GM12872 (cell line): ENCODE data around the gene REPIN1.

ENCODE experiments used
- TF ChIP-seq, protein P1 (sequence below): IDR thresholded peaks from 3 replicates; pipeline ENCODE4 v1.5.1; 2011; ENCODE audit warnings: low read depth, mild to moderate bottlenecking, low read length, moderate library complexity; ENCODE audit not compliant: insufficient read depth

Gene REPIN1

DNA sequence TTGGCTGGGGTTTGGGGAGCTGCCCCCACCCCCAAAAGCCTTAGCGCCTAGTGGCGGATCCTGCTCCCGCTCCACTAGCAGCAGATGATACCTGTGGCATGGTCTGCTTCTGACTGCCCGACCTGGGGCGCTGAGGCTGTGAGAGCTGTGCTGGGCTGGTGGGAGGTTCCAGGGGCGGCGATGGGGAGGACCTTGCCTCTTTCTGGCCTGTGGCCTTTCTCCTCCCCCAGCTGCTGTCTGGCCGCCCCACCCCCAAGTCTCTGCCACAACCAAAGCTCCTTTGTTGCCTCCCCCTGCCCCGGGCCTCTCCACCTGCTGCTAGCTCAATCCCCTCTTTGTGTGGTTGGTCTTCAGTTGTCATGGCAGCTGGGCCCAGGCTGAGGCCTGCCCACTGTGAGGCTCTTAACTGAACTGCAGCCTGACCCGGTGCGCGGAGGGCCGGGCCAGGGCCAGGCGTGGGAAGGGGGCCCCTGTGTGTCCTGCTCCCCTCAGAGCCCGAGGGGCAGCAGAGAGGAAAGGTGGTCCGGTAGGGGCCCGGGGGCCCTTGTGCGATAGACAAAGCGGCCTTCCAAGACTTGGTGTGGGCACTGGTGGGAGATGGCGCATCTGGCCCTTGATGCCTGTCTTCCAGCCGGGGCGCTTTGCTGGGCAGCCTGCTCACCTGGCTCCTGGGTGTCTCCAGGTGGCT is 15.2 kb downstream of the REPIN1 start:
- TF ChIP-seq, protein P1, sequence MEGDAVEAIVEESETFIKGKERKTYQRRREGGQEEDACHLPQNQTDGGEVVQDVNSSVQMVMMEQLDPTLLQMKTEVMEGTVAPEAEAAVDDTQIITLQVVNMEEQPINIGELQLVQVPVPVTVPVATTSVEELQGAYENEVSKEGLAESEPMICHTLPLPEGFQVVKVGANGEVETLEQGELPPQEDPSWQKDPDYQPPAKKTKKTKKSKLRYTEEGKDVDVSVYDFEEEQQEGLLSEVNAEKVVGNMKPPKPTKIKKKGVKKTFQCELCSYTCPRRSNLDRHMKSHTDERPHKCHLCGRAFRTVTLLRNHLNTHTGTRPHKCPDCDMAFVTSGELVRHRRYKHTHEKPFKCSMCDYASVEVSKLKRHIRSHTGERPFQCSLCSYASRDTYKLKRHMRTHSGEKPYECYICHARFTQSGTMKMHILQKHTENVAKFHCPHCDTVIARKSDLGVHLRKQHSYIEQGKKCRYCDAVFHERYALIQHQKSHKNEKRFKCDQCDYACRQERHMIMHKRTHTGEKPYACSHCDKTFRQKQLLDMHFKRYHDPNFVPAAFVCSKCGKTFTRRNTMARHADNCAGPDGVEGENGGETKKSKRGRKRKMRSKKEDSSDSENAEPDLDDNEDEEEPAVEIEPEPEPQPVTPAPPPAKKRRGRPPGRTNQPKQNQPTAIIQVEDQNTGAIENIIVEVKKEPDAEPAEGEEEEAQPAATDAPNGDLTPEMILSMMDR, result no peak

DNA sequence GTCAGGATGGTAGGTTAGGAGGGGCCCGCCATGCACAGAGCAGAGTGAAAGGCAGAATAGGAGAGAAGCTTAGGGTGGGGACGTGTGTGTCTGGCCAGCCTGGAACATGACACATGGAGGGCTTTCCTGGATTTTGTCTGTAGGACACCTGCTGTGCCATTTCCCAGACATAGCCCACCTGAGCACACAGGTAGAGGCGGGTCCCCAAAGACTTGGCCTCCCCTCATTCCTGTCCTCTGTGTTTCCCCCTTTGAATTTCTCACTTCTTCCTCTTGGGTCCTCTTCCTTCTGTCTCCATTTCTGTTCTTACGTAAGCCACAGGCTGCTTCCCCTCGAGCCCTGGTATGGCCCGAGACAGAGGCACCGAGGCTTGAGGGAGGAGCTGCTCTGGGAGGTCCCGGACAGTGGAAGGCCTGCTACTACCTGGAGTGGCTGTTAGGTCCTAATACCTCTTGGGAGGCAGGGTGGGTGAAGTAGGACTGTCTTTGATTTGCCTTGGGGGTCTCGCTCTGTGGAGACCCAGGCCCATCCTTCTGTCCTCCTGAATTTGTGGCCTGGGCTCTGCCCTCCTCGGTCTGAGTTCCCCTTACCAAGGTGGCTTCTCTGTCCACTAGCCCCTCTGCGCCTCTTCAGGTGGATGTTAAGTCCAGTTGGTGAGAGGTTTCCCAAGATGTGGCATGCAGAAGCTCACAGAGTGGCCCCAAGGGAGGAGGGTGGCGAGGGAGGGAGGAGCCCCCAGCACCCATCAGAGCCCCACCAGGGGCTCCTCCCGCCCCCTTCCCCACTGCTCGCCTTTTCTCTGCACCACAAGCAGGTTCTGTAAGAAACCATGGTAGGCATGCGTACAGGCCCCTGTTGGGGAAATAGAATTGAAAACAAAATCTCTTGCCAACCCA is 16.0 kb downstream of the REPIN1 start:
- TF ChIP-seq, protein P1, result no peak

GRCh38 chr7:150385302-150385723 is 16.7 kb downstream of the REPIN1 start:
- TF ChIP-seq, protein P1, result no peak

DNA sequence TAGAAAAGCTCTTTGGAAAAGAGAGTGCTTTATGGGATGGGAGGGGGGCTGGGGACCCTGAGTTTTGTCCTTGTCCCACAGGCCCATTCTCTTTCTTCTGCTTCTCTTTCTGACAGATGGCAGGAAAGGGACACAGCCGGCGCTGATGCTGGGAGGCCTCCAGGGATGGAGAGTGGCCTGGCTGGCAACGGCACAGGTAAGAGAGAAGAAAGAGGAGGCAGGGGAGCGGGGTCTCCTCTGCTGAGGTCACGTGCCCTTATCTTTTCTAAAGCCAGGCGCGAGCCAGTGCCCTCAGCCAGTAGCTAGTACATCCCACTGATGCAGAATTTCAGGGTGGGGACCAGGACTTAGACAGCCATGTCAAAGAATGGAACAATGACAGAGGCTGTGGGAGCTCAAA is 19.7 kb downstream of the REPIN1 start:
- TF ChIP-seq, protein P1, result no peak

DNA sequence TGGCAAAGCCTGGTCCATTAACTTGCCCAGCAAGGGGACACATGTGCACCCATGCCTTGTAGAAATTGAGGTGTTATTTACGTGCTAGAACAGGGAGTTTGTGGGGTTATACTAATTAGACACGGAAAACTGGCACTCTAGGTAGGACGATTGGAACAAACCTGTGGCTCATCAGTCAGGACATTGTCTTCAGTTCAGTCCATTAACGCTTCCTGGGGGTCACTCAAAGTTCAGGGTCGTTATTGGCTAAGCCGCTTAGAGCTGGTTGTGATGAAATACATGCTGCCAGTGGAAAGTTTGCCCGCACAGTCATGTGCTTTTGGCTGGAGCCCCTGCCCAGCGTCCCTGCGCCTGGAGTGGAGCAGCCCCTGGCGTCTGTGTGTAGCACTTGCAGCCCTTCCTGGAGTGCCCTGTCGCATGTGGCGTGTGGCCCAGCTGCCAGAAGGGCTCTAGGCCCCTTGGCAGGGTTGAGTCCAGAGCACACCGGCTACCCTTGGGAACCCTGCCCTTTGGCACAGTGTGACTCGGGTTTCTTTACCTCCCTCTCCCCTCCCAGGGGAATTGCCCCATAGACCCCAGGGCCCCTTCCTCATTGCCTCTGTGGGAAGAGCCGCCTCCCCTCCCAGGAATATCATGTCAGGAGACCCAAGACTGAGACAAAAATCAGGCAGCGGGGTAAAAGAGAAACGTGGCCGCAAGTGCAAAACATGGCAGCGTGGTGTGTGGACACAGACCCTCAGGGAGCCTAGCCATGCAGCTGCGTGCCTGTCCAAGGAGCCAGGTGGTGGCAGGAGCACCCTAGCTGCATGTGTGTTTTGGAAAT is 20.3 kb downstream of the REPIN1 start:
- TF ChIP-seq, protein P1, result peak; percentile 39; the same call in 1 of the 3 replicates

GRCh38 chr7:150389532-150389816 is 20.9 kb downstream of the REPIN1 start:
- TF ChIP-seq, protein P1, result no peak

DNA sequence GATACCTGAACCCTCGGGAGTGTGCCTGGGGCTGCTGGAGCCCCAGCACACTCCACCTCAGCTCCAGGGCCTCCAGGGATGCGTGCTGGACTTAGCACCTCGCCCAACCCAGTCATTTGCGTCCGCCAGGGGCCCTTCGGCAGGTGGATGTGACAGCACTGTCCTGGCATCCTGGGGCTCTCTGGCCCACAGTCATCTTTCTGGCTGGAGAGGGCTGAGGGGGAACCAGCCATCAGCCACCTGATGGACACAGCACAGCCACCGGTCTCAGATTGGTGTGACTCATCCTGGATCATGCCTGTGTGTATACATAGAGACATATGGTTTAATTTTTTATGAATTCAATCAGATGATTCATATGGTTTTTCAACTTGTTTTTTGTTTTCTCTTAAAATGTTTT is 21.6 kb downstream of the REPIN1 start:
- TF ChIP-seq, protein P1, result no peak
